Activated CD4-positive, alpha-beta T cell treated with anti-CD3 and anti-CD28 coated beads, Interleukin-2, amount 10 ng/mL, durations not matched to agents 7 days and 5 days (primary cell): ENCODE measurements around the gene PTPN12. TPM values are rescaled to one million over a fixed set of nuclear protein-coding genes. Genes with fewer than 3 reads are reported as not detected.

Source experiments
- CTCF ChIA-PET: fragments of 350-600 bp; sonication (Branson Sonifier 250); formaldehyde crosslinking; loops from one replicate; lab custom pipeline; 2021; ENCODE audit warnings: antibody characterized with exemption; lab: Charles Lee
- POLR2A ChIA-PET: fragments of 350-600 bp; sonication (Branson Sonifier 250); formaldehyde crosslinking; loops from one replicate; lab custom pipeline; 2021; ENCODE audit warnings: antibody characterized with exemption; lab: Charles Lee
- DNase-seq: peaks from one replicate; pipeline ENCODE4 v3.0.0-alpha.2; 2020
- H3K27ac Mint-ChIP-seq: one replicate; pipeline ENCODE4 v1.8.0; 2021; ENCODE audit warnings: mild to moderate bottlenecking, moderate library complexity, mixed read lengths
- H3K27me3 Mint-ChIP-seq: one replicate; pipeline ENCODE4 v1.8.0; 2021; ENCODE audit warnings: mixed read lengths
- H3K36me3 Mint-ChIP-seq: one replicate; pipeline ENCODE4 v1.8.0; 2021; ENCODE audit warnings: low read depth, mixed read lengths
- H3K4me1 Mint-ChIP-seq: one replicate; pipeline ENCODE4 v1.8.0; 2021; ENCODE audit warnings: mixed read lengths
- H3K4me3 Mint-ChIP-seq: one replicate; pipeline ENCODE4 v1.8.0; 2021; ENCODE audit warnings: mild to moderate bottlenecking, moderate library complexity, mixed read lengths
- H3K9me3 Mint-ChIP-seq: one replicate; pipeline ENCODE4 v1.8.0; 2021; ENCODE audit warnings: mixed read lengths
- total RNA-seq, 2 experiments: library from RNA; stranded (reverse); gene quantifications; one replicate each; pipeline ENCODE4 v1.2.3, GENCODE V29; 2021

Gene PTPN12
- total RNA-seq, 2 experiments from 2014 or later, result 20.9 to 24.6 TPM

DNA sequence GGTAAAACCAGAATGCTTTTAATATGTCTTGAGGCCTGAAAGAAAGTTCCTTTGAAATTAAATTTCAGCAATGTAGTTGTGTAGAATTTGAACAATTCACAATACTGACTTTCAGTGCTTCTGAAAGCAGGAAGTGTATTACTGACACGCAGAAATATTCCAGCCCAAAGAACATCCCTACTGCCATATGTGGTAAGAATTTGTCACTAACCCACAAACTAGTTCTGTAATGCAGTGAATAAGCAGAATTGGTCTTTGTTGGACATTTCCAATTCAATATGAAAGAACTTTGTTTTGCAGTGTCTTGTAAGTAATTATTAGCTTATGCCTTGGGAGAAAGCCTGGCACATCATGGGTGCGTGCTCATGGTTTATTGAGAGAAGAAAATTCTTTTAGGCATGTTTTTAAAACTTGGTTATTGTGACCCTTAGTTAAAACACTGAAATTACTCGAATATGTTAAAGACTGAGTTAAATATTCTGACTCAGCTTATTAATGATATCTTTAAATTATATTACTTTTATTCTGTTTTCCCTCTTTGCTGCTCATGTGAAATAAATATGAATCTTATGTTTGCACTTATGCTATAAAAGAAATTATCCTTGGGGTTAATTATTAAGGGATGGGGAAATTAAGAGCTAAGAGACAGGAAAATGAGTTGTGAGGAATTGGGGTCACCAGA lies 33.4 kb downstream of the PTPN12 start:
- ChIA-PET POLR2A (no interaction called here), CTCF (no interaction called here)
- no peak overlapping the region for H3K4me3 Mint-ChIP-seq
- no peak for DNase-seq
- no peaks in the 10 kb centered on the region for H3K36me3 Mint-ChIP-seq
- H3K27ac Mint-ChIP-seq, result no peak overlapping the region
- H3K27me3 Mint-ChIP-seq, result no peaks in the 10 kb centered on the region
- no peaks in the 10 kb centered on the region for H3K9me3 Mint-ChIP-seq
- H3K4me1 Mint-ChIP-seq, result peaks cover 3% of the 10 kb centered on the region

GRCh38 chr7:77571801-77572200 lies 34.7 kb downstream of the PTPN12 start:
- H3K9me3 Mint-ChIP-seq, result no peaks in the 10 kb centered on the region
- H3K4me3 Mint-ChIP-seq, result no peak overlapping the region
- H3K27ac Mint-ChIP-seq, result no peak overlapping the region
- H3K36me3 Mint-ChIP-seq, result no peaks in the 10 kb centered on the region
- H3K4me1 Mint-ChIP-seq, result peaks cover 3% of the 10 kb centered on the region
- H3K27me3 Mint-ChIP-seq, result no peaks in the 10 kb centered on the region
- no peak for DNase-seq
- CTCF ChIA-PET, result interaction anchor here (0.6 to 1.3 kb wide), 2 partner anchors 22 to 48 kb away, joined by 3 read pairs; no protein-coding TSS in a partner anchor
- POLR2A ChIA-PET, result no interaction called here

DNA sequence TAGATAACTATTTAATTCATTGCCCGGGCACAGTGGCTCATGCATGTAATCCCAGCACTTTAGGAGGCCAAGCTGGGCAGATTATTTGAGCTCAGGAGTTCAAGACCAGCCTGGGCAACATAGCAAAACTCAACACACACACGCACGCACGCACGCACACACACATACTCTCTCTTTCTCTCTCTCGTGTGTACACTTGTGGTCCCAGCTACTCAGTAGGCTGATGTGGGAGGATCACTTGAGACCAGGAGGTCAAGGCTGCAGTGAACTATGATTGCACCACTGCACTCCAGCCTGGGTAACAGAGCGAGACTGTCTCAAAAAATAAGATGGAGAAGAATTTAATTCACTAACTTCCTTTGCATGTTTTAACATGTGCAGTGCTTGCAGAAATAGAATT lies 38.1 kb downstream of the PTPN12 start:
- H3K36me3 Mint-ChIP-seq, result no peaks in the 10 kb centered on the region
- ChIA-PET CTCF (interaction anchor here (0.6 to 1.2 kb wide), 2 partner anchors 18 to 65 kb away, joined by 3 to 7 read pairs; no protein-coding TSS in a partner anchor), POLR2A (no interaction called here)
- no peaks in the 10 kb centered on the region for H3K27me3 Mint-ChIP-seq
- H3K4me3 Mint-ChIP-seq, result no peak overlapping the region
- no peak for DNase-seq
- no peak overlapping the region for H3K27ac Mint-ChIP-seq
- H3K4me1 Mint-ChIP-seq, result peaks cover 3% of the 10 kb centered on the region
- H3K9me3 Mint-ChIP-seq, result no peaks in the 10 kb centered on the region

- POLR2A ChIA-PET, result no interaction called here
- no peaks in the 10 kb centered on the region for H3K36me3 Mint-ChIP-seq
- no peaks in the 10 kb centered on the region for H3K4me1 Mint-ChIP-seq
- no peak for DNase-seq
- CTCF ChIA-PET, result no interaction called here
- H3K27ac Mint-ChIP-seq, result no peak overlapping the region
- no peak overlapping the region for H3K4me3 Mint-ChIP-seq
- no peaks in the 10 kb centered on the region for H3K27me3 Mint-ChIP-seq
- no peaks in the 10 kb centered on the region for H3K9me3 Mint-ChIP-seq
Measured at GRCh38 chr7:77576856-77577255, 39.8 kb downstream of the PTPN12 start.

DNA sequence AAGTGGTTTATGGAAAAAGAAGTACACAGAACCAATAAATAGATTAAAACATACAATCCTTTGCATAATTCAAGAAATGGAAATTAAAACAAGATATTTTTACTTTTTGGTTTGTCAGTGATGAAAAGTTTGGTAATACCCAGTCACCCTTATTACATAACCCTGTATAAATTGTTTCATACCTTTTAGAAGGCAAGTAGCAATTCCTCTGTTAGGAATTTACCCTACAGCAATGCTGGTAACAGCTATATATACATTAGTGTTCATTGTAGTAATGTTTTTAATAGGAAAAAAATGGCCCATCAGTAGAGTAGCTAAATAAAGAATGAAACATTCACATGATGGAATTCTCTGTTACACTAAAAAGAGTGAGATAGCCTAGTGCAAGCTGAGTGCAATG lies 42.7 kb downstream of the PTPN12 start:
- Mint-ChIP-seq H3K27me3 (no peaks in the 10 kb centered on the region), H3K4me1 (no peaks in the 10 kb centered on the region), H3K36me3 (no peaks in the 10 kb centered on the region), H3K9me3 (no peaks in the 10 kb centered on the region), H3K4me3 (no peak overlapping the region), H3K27ac (no peak overlapping the region)
- ChIA-PET CTCF (no interaction called here), POLR2A (no interaction called here)
- DNase-seq, result no peak

- no peak for DNase-seq
- POLR2A ChIA-PET, result no interaction called here
- Mint-ChIP-seq H3K27me3 (no peaks in the 10 kb centered on the region), H3K4me3 (no peak overlapping the region), H3K36me3 (no peaks in the 10 kb centered on the region), H3K4me1 (no peaks in the 10 kb centered on the region), H3K27ac (no peak overlapping the region), H3K9me3 (no peaks in the 10 kb centered on the region)
- CTCF ChIA-PET, result no interaction called here
Measured at GRCh38 chr7:77580762-77581350, 43.8 kb downstream of the PTPN12 start.

DNA sequence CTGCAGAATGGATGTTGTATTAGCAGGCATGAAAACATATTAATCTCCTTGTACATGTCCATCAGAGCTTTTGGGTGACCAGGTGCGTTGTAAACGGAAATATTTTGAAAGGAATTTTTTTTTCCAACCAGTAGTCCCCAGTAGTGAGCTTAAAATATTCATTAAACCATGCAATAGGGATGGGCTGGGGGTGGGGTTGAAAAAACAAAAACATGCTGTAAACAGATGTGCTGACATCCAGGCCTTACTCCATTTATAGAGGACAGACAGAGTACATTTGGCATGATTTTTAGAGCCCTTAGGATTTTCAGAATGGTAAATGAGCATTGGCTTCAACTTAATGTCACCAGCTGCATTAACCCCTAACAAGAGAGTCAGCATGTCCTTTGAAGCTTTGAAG lies 50.2 kb downstream of the PTPN12 start:
- no peak overlapping the region for H3K27ac Mint-ChIP-seq
- CTCF ChIA-PET, result no interaction called here

GRCh38 chr7:77600952-77601351 lies 63.9 kb downstream of the PTPN12 start:
- no peaks in the 10 kb centered on the region for H3K9me3 Mint-ChIP-seq
- DNase-seq, result no peak
- H3K27ac Mint-ChIP-seq, result no peak overlapping the region
- H3K4me3 Mint-ChIP-seq, result no peak overlapping the region
- H3K4me1 Mint-ChIP-seq, result no peaks in the 10 kb centered on the region
- CTCF ChIA-PET, result interaction anchor here (1.1 kb wide), 1 partner anchor 71 kb away, joined by 3 read pairs; no protein-coding TSS in a partner anchor
- POLR2A ChIA-PET, result no interaction called here
- no peaks in the 10 kb centered on the region for H3K27me3 Mint-ChIP-seq
- H3K36me3 Mint-ChIP-seq, result no peaks in the 10 kb centered on the region

More for the DNA sequence above, 50.2 kb downstream of the PTPN12 start:
- H3K27me3 Mint-ChIP-seq, result no peaks in the 10 kb centered on the region
- no peaks in the 10 kb centered on the region for H3K36me3 Mint-ChIP-seq
- H3K4me1 Mint-ChIP-seq, result no peaks in the 10 kb centered on the region
- no peak for DNase-seq
- POLR2A ChIA-PET, result interaction anchor here (0.6 kb wide), 1 partner anchor 184 kb away, joined by 6 read pairs; no protein-coding TSS in a partner anchor
- no peaks in the 10 kb centered on the region for H3K9me3 Mint-ChIP-seq
- no peak overlapping the region for H3K4me3 Mint-ChIP-seq

DNA sequence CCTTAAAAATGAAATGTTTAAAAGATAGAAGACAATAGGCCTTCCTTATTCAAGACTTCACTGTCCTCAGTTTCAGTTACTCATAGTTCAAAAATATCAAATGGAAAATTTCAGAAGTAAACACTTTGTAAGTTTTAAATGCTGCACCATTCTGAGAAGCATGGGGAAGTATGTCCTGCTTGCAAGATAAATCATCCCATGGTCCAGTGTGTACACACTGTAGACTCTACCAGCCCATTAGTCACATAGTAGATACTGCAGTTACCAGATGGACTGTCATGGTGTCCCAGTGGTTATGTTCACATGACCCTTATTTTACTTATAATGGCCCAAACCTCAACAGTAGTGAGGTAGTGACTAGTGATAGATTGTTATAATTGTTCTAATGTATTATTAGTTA lies 69.5 kb downstream of the PTPN12 start:
- Mint-ChIP-seq H3K9me3 (no peaks in the 10 kb centered on the region), H3K27me3 (no peaks in the 10 kb centered on the region), H3K36me3 (peaks cover 3% of the 10 kb centered on the region), H3K4me1 (no peaks in the 10 kb centered on the region), H3K27ac (no peak overlapping the region), H3K4me3 (no peak overlapping the region)
- DNase-seq, result no peak
- ChIA-PET CTCF (no interaction called here), POLR2A (no interaction called here)

DNA sequence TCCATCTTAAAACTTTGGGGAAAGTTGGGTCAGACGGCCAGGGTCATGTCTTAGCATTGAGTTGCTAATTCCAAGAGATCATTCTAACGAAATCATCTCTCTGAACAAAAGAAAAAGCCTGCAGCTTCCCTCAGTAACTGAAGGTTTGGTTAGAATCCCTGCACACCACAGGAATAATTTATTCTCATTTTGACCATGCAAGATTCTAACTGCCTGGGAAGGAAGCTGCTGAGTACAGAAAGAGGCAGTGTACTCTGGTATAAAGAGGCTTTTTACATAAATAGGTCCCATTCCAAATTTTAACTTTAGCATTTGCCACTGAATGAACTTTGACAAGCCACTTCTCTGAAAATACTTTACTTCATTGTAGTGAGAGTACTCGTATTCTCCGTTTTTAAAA lies 82.2 kb downstream of the PTPN12 start:
- Mint-ChIP-seq H3K4me3 (no peak overlapping the region), H3K27me3 (no peaks in the 10 kb centered on the region), H3K9me3 (no peaks in the 10 kb centered on the region), H3K27ac (no peak overlapping the region), H3K4me1 (peaks cover 4% of the 10 kb centered on the region), H3K36me3 (peaks cover 2% of the 10 kb centered on the region)
- ChIA-PET POLR2A (no interaction called here), CTCF (no interaction called here)
- DNase-seq, result no peak

DNA sequence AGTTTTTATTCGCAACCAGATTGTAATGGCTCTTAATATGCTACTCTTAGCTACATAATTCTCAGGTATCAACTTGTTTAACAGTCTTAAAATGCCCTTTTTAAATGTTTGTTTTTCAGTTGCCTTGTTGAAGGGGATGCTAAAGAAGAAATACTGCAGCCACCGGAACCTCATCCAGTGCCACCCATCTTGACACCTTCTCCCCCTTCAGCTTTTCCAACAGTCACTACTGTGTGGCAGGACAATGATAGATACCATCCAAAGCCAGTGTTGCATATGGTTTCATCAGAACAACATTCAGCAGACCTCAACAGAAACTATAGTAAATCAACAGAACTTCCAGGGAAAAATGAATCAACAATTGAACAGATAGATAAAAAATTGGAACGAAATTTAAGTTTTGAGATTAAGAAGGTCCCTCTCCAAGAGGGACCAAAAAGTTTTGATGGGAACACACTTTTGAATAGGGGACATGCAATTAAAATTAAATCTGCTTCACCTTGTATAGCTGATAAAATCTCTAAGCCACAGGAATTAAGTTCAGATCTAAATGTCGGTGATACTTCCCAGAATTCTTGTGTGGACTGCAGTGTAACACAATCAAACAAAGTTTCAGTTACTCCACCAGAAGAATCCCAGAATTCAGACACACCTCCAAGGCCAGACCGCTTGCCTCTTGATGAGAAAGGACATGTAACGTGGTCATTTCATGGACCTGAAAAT lies 89.7 kb downstream of the PTPN12 start:
- no peaks in the 10 kb centered on the region for H3K4me1 Mint-ChIP-seq
- H3K27me3 Mint-ChIP-seq, result no peaks in the 10 kb centered on the region
- DNase-seq, result no peak
- H3K27ac Mint-ChIP-seq, result no peak overlapping the region
- H3K9me3 Mint-ChIP-seq, result no peaks in the 10 kb centered on the region
- ChIA-PET POLR2A (no interaction called here), CTCF (interaction anchor here (0.6 kb wide), 1 partner anchor 238 kb away, joined by 3 read pairs; no protein-coding TSS in a partner anchor)
- no peak overlapping the region for H3K4me3 Mint-ChIP-seq
- peaks cover 10% of the 10 kb centered on the region for H3K36me3 Mint-ChIP-seq

GRCh38 chr7:77627309-77627676 lies 90.2 kb downstream of the PTPN12 start:
- ChIA-PET CTCF (no interaction called here), POLR2A (no interaction called here)
- no peak for DNase-seq
- Mint-ChIP-seq H3K4me3 (no peak overlapping the region), H3K36me3 (peaks cover 10% of the 10 kb centered on the region), H3K4me1 (no peaks in the 10 kb centered on the region), H3K27me3 (no peaks in the 10 kb centered on the region), H3K27ac (no peak overlapping the region), H3K9me3 (no peaks in the 10 kb centered on the region)

DNA sequence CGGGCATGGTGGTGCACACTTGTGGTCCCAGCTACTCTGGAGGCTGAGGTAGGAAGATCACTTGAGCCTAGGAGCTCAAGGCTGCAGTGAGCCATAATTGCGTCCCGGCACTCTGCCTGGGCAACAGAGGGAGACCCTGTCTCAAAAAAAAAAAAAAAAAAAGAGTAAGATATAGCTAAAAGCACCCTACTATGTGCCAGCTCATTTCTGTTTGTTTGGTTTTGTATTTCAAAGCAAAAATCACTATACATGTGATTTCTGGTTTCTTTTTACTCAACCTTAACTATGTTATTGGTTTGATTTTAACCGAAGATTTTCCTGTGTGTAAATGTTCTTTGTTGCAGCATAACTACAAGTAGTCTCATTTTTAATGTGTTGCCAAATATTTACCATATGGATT lies 92.7 kb downstream of the PTPN12 start:
- Mint-ChIP-seq H3K9me3 (no peaks in the 10 kb centered on the region), H3K4me1 (no peaks in the 10 kb centered on the region), H3K27ac (no peak overlapping the region), H3K4me3 (no peak overlapping the region), H3K27me3 (no peaks in the 10 kb centered on the region), H3K36me3 (peaks cover 8% of the 10 kb centered on the region)
- CTCF ChIA-PET, result no interaction called here
- POLR2A ChIA-PET, result interaction anchor here (0.6 kb wide), 1 partner anchor 27 kb away, joined by 5 read pairs; no protein-coding TSS in a partner anchor
- DNase-seq, result no peak
